ENCODE measurements around the gene RYR1.

Gene RYR1

DNA sequence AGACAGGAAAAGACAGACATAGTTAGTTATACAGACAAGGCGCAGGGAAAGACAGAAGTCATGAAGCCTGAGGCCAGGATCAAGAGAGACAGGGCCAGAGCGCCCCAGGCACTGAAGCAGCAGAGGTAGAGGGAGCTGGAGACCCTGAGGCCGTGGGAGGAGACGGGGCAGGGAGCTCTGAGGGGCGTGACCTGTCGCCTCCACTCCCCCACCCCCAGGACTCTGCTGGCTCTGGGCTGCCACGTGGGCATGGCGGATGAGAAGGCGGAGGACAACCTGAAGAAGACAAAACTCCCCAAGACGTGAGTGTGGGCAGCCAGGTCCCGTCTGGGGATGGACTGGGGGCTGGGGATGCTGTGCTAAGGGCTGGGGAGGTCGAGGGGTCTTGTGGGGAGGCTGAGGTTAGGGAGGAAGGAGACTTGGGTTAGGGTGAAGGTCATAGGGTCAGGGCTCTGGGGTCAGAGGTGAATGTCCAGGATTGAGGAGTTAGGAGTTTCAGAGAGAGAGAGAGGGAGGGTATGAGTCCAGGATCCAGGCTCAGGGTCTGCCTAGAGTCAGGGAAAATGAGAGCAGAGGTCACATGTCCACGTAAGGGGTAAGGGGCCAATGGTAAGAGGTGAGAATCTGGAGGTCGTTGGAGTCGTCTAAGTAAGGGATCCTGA is 31.1 kb downstream of the RYR1 start (continued):
- TF ChIP-seq, protein P1, sequence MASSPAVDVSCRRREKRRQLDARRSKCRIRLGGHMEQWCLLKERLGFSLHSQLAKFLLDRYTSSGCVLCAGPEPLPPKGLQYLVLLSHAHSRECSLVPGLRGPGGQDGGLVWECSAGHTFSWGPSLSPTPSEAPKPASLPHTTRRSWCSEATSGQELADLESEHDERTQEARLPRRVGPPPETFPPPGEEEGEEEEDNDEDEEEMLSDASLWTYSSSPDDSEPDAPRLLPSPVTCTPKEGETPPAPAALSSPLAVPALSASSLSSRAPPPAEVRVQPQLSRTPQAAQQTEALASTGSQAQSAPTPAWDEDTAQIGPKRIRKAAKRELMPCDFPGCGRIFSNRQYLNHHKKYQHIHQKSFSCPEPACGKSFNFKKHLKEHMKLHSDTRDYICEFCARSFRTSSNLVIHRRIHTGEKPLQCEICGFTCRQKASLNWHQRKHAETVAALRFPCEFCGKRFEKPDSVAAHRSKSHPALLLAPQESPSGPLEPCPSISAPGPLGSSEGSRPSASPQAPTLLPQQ (tag by site-specific recombination; IDR thresholded peaks at IDR 0.05) = no peak
- TF ChIP-seq ZNF514 (tag by site-specific recombination; IDR thresholded peaks at IDR 0.05) = no peak
- no peak for TF ChIP-seq ZNF121 (tag by site-specific recombination; IDR thresholded peaks at IDR 0.05)
- TF ChIP-seq ZSCAN16 (tag by site-specific recombination; IDR thresholded peaks at IDR 0.05) = no peak
- no peak for TF ChIP-seq KLF8 (tag by site-specific recombination; IDR thresholded peaks at IDR 0.05)
- no peak for TF ChIP-seq ZNF658 (tag by site-specific recombination; IDR thresholded peaks at IDR 0.05)
- no peak for TF ChIP-seq ZNF324 (tag by site-specific recombination; IDR thresholded peaks at IDR 0.05)

DNA sequence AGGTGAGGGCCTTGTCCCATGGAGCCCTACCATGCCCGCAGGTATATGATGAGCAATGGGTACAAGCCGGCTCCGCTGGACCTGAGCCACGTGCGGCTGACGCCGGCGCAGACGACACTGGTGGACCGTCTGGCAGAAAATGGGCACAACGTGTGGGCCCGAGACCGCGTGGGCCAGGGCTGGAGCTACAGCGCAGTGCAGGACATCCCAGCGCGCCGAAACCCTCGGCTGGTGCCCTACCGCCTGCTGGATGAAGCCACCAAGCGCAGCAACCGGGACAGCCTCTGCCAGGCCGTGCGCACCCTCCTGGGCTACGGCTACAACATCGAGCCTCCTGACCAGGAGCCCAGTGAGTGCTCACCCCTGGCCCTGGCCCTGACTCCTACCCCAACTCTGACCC is 32.6 kb downstream of the RYR1 start:
- TF ChIP-seq ZNF324 (tag by site-specific recombination; IDR thresholded peaks at IDR 0.05) = no peak
- TF ChIP-seq ZNF175 (tag by site-specific recombination; IDR thresholded peaks at IDR 0.05) = no peak
- no peak for TF ChIP-seq ZNF350 (tag by site-specific recombination; IDR thresholded peaks at IDR 0.05)
- TF ChIP-seq, protein P2, sequence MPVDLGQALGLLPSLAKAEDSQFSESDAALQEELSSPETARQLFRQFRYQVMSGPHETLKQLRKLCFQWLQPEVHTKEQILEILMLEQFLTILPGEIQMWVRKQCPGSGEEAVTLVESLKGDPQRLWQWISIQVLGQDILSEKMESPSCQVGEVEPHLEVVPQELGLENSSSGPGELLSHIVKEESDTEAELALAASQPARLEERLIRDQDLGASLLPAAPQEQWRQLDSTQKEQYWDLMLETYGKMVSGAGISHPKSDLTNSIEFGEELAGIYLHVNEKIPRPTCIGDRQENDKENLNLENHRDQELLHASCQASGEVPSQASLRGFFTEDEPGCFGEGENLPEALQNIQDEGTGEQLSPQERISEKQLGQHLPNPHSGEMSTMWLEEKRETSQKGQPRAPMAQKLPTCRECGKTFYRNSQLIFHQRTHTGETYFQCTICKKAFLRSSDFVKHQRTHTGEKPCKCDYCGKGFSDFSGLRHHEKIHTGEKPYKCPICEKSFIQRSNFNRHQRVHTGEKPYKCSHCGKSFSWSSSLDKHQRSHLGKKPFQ (tag by site-specific recombination; IDR thresholded peaks at IDR 0.05) = no peak
- TF ChIP-seq ZNF544 (tag by site-specific recombination; IDR thresholded peaks at IDR 0.05) = no peak
- no peak for TF ChIP-seq TCF7L2 (IDR thresholded peaks at IDR 0.05; ENCODE audit: borderline replicate concordance, low read depth, low read length)
- TF ChIP-seq, protein P3, sequence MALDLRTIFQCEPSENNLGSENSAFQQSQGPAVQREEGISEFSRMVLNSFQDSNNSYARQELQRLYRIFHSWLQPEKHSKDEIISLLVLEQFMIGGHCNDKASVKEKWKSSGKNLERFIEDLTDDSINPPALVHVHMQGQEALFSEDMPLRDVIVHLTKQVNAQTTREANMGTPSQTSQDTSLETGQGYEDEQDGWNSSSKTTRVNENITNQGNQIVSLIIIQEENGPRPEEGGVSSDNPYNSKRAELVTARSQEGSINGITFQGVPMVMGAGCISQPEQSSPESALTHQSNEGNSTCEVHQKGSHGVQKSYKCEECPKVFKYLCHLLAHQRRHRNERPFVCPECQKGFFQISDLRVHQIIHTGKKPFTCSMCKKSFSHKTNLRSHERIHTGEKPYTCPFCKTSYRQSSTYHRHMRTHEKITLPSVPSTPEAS (tag by site-specific recombination; IDR thresholded peaks at IDR 0.05) = no peak
- no peak for TF ChIP-seq ZNF184 (tag by site-specific recombination; IDR thresholded peaks at IDR 0.05)
- no peak for TF ChIP-seq SETDB1 (IDR thresholded peaks at IDR 0.05; ENCODE audit: insufficient read length, low read length)
- no peak for TF ChIP-seq ZIC2 (tag by site-specific recombination; IDR thresholded peaks at IDR 0.05)
- no peak for TF ChIP-seq GLI4 (tag by site-specific recombination; IDR thresholded peaks at IDR 0.05)
- TF ChIP-seq, protein P4, sequence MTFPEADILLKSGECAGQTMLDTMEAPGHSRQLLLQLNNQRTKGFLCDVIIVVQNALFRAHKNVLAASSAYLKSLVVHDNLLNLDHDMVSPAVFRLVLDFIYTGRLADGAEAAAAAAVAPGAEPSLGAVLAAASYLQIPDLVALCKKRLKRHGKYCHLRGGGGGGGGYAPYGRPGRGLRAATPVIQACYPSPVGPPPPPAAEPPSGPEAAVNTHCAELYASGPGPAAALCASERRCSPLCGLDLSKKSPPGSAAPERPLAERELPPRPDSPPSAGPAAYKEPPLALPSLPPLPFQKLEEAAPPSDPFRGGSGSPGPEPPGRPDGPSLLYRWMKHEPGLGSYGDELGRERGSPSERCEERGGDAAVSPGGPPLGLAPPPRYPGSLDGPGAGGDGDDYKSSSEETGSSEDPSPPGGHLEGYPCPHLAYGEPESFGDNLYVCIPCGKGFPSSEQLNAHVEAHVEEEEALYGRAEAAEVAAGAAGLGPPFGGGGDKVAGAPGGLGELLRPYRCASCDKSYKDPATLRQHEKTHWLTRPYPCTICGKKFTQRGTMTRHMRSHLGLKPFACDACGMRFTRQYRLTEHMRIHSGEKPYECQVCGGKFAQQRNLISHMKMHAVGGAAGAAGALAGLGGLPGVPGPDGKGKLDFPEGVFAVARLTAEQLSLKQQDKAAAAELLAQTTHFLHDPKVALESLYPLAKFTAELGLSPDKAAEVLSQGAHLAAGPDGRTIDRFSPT (tag by site-specific recombination; IDR thresholded peaks at IDR 0.05) = no peak
- no peak for TF ChIP-seq KLF7 (tag by site-specific recombination; IDR thresholded peaks at IDR 0.05; ENCODE audit: borderline replicate concordance)
- TF ChIP-seq ZNF660 (tag by site-specific recombination; IDR thresholded peaks at IDR 0.05) = no peak

More for the DNA sequence above, 32.6 kb downstream of the RYR1 start:
- Histone ChIP-seq H3K27ac (ENCODE audit: extremely low read depth, low read depth, low read length) (no peak overlapping the region), H3K4me3 (ENCODE audit: low read depth, low read length) (no peak overlapping the region), H3K36me3 (ENCODE audit: control insufficient read depth in 2 of 2, insufficient read depth in 1 of 2, low read length in 2 of 2) (no peaks in the 10 kb centered on the region; a peak in 1 of 3 replicates), H3K9me3 (ENCODE audit: control insufficient read depth, insufficient read depth, low read depth, low read length) (no peaks in the 10 kb centered on the region), H3K4me1 (ENCODE audit: control insufficient read depth, insufficient read depth, low read length) (no peaks in the 10 kb centered on the region)
- CTCF ChIA-PET = no interaction called here
- POLR2A ChIA-PET = no interaction called here

Measured in HEK293 (cell line).